Stimulated activated effector memory CD8-positive, alpha-beta T cell treated with anti-CD3 and anti-CD28 coated beads, Interleukin-12 subunit alpha, Interleukin-12 subunit beta, amount 100 ng/mL, for 72 hours (primary cell): Measurements from ENCODE around the gene SNAPC3.
"Not testable (repeated sequence)": the region's sequence is repeated elsewhere in the genome, so short reads cannot be mapped to it uniquely, and the experiment has no call there.

ENCODE experiments used
- ATAC-seq: fragments of 150-1000 bp; cut with Tn5 transposase; 2 replicates; pipeline ENCODE4 v1.10.0; 2021
- DNase-seq, 2 donors: peaks; one replicate each; pipeline ENCODE4 v3.0.0; 2021 to 2022; ENCODE audit warnings: low spot score in 2 of 2
- H3K27ac Mint-ChIP-seq: one replicate; pipeline ENCODE4 v1.8.0; 2022; ENCODE audit warnings: mild to moderate bottlenecking, mixed read lengths
- H3K36me3 Mint-ChIP-seq: one replicate; pipeline ENCODE4 v1.8.0; 2022; ENCODE audit warnings: mild to moderate bottlenecking, mixed read lengths
- H3K4me1 Mint-ChIP-seq: one replicate; pipeline ENCODE4 v1.8.0; 2022; ENCODE audit warnings: mixed read lengths
- H3K4me3 Mint-ChIP-seq: one replicate; pipeline ENCODE4 v1.8.0; 2022; ENCODE audit warnings: mild to moderate bottlenecking, mixed read lengths
- H3K9me3 Mint-ChIP-seq: one replicate; pipeline ENCODE4 v1.8.0; 2022; ENCODE audit warnings: mixed read lengths

Gene SNAPC3

DNA sequence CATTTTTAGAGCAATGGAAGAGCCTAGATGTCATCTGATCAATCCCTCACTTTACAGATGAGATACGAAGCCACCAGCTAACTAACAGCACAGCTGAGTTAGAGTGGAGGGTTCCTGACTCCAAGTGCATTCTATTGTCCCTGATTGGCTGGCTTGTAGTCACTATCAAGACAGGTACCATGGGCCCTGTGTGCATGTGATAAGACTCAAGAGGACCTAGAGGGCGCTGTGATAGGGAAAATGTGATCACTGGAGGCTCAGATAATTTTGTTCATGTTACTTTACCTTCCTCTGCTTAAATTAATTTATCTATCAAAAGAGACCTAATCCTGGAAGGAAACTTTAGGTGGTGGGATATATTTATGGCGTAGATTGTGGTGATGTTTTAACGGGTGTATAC lies 19.5 kb upstream of the SNAPC3 start:
- H3K36me3 Mint-ChIP-seq, result no peaks in the 10 kb centered on the region
- H3K27ac Mint-ChIP-seq, result no peak overlapping the region
- peaks cover 6% of the 10 kb centered on the region for H3K9me3 Mint-ChIP-seq
- peak; percentile 66 for ATAC-seq
- no peak for DNase-seq
- no peak overlapping the region for H3K4me3 Mint-ChIP-seq
- H3K4me1 Mint-ChIP-seq, result no peaks in the 10 kb centered on the region

DNA sequence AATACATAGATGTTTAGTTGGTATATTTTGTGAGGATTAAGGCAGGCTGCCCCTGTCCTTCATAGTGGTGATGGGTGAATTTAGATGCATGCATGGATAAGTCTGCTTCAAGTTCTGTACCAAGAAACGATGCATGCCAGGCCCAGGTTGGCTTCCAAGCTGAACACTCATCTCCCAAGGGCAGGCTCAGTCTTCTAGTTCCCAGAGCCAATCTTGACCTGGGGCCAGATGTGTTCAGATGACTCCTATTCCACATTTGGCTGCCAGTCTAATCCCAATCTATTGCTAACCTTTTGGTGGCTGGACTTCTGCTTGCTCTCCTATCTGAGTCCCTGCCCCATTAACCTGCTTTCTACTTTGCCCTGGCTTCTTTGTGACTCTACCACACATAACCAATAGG lies 18.5 kb upstream of the SNAPC3 start:
- no peaks in the 10 kb centered on the region for H3K36me3 Mint-ChIP-seq
- ATAC-seq, result no peak
- H3K4me3 Mint-ChIP-seq, result no peak overlapping the region
- H3K27ac Mint-ChIP-seq, result peak overlapping the region; percentile 30
- DNase-seq, result no peak
- H3K9me3 Mint-ChIP-seq, result peaks cover 6% of the 10 kb centered on the region
- no peaks in the 10 kb centered on the region for H3K4me1 Mint-ChIP-seq

DNA sequence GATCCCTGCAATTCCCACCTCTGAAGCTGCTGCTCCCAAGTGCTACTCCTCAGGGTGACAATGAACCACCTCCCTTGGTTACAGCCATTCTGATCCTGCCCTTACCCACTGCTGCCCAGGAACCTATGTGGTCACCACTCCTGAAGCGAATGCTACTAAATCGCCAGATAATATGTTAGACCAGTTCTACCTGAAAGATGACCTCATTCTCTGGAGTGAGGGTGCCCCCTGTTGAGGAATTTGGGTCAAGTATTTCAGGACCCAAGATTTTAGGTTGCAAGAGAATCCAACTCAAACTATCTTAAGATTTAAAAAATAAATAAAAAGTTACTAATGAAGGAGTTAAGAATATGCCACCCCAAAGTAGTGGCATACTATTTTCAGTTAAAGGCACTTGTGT lies 5.8 kb upstream of the SNAPC3 start:
- peak; percentile 47 for ATAC-seq
- Mint-ChIP-seq H3K36me3 (no peaks in the 10 kb centered on the region), H3K4me1 (no peaks in the 10 kb centered on the region), H3K4me3 (no peak overlapping the region), H3K9me3 (no peaks in the 10 kb centered on the region), H3K27ac (no peak overlapping the region)
- DNase-seq, result no peak

DNA sequence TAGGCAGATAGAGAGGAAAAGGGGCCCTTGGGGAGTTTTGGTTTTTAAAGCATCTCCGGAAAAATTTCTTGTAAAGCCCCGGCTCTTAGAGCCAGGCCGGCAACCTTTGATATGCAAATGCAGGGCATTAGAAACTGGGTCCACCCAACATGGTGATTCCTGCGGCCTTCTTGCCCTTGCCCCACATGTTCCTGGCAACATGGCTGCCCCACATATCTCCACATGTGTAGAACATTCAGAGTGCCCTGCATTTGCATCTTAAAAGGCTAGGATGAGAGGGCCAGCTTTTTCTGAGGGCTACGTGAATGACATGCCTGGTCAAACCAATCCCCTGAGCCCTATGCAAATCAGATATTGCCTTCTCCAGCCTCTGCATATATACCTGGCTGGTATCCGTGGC lies 5.0 kb upstream of the SNAPC3 start:
- Mint-ChIP-seq H3K36me3 (peaks cover 7% of the 10 kb centered on the region), H3K27ac (no peak overlapping the region)
- no peak for ATAC-seq

DNA sequence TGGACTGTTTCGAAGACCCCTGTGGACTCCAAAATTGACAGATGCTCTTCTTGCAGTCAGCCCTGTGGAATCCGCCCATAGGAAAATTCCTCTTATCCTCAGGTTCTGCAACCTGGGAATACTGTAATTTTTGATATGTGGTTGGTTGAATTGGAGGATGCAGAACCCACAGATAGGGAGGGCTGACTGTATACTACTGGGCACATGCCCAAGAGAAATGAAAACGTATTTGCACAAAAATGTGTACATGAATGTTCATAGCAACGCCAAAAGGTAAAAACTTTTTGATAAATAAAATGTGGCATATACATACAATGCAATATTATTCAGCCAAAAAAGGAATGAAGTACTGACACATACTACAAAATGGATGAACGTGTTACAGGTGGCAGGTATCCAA lies 1.9 kb upstream of the SNAPC3 start:
- no peak for DNase-seq
- peaks cover 29% of the 10 kb centered on the region for H3K36me3 Mint-ChIP-seq
- H3K27ac Mint-ChIP-seq, result no peak overlapping the region
- no peak for ATAC-seq
- no peaks in the 10 kb centered on the region for H3K9me3 Mint-ChIP-seq
- H3K4me1 Mint-ChIP-seq, result peaks cover 19% of the 10 kb centered on the region
- H3K4me3 Mint-ChIP-seq, result no peak overlapping the region

More for the DNA sequence above, 5.0 kb upstream of the SNAPC3 start:
- H3K9me3 Mint-ChIP-seq, result no peaks in the 10 kb centered on the region
- no peak for DNase-seq
- H3K4me1 Mint-ChIP-seq, result peaks cover 6% of the 10 kb centered on the region
- H3K4me3 Mint-ChIP-seq, result no peak overlapping the region

DNA sequence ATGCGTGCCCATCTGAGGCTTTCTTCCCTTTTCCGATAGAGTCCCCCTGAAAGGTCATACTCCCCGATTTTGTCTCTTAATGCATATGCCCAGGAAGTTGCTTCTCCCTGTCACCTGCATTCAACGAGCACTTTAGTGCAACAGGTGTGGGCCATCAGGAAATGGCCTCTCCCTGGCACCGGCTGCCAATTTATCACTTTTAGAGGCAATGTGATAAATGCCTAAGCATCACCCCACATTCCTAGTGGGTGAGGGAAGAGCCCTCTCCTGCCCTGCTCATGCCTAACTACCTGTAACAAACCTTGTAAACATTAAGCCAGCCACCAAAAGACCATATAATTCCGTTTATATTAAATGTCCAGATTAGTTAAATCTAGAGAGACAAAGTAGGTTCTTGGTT lies 1.1 kb upstream of the SNAPC3 start:
- H3K27ac Mint-ChIP-seq, result no peak overlapping the region
- peaks cover 37% of the 10 kb centered on the region for H3K36me3 Mint-ChIP-seq
- no peak for ATAC-seq
- H3K4me1 Mint-ChIP-seq, result peaks cover 27% of the 10 kb centered on the region
- peak overlapping the region; percentile 85 for H3K4me3 Mint-ChIP-seq
- no peaks in the 10 kb centered on the region for H3K9me3 Mint-ChIP-seq
- DNase-seq, result no peak

DNA sequence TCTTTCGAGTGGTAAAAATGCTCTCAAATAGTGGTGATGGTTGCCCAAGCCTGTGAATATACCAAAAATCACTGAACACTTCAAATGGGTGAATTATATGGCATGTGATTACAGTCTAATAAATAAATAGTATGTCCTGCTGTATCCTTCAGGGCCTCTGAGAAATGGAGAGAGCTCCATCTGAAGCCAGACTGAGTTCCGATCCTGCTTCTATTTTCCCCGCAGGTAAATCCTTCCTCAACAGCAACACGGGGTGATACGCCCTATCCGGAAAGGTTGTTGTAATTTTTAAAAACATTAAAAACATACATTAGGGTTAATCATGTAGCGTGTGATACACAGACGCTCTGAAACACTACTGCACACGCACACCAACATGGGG lies 695 bp upstream of the SNAPC3 start:
- no peak for DNase-seq
- peak overlapping the region; percentile 85 for H3K4me3 Mint-ChIP-seq
- H3K36me3 Mint-ChIP-seq, result peaks cover 40% of the 10 kb centered on the region
- H3K27ac Mint-ChIP-seq, result peak overlapping the region; percentile 97
- H3K4me1 Mint-ChIP-seq, result peaks cover 27% of the 10 kb centered on the region
- no peaks in the 10 kb centered on the region for H3K9me3 Mint-ChIP-seq
- ATAC-seq, result no peak

DNA sequence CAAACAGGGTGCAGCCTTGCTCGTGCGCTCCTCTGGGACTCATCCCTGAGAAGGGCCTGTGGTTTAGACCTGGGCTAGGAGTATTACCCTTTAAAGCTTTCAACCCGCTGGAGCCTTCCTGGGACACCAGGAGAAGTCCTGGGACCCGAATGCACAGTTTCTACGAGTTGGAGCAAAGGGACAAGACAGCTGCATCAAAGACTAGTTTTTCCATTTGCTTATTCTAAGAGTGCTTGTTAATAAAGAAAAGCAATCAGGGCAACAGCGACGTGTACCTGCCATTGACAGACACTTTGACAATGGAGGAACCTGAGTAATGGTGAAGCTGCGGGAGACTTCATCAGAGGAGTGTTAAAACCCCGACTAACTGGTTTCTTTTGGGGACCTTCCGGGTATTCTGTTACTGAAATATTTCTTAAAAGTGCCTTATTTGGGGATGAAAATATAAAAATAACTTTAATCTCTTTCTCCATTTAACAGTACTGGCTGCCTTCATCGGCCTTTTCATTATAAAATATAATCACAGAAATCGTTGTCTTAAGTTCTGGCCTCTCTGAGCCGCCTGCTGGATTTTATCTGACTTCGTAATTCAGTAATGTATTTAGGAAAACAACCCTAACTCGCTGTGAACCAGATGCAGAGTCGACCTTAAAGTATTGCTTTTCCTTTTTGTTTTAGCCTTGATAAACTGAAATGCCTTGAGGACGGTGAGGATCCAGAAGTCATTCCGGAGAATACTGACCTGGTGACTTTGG lies 732 bp downstream of the SNAPC3 start:
- peak overlapping the region; percentile 97 for H3K27ac Mint-ChIP-seq
- H3K9me3 Mint-ChIP-seq, result no peaks in the 10 kb centered on the region
- peaks cover 54% of the 10 kb centered on the region for H3K36me3 Mint-ChIP-seq
- DNase-seq (no peak), ATAC-seq (no peak)
- peaks cover 28% of the 10 kb centered on the region for H3K4me1 Mint-ChIP-seq
- peak overlapping the region; percentile 85 for H3K4me3 Mint-ChIP-seq

DNA sequence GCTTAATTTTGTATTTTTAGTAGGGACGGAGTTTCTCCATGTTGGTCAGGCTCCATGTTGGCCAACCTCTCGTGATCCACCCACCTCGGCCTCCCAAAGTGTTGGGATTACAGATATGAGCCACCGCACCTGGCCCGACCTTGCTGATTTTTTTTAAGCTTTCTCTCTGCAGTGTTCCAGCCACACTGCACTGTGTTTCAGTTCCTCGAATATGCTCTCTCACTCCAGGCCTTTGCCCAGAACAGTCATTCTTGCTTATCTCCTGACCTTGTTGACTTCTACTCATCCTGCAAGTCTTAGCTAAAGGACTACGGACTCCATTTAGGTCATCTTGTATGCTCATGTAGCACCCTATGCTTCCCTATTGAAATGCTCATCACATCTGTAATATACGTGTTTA lies 3.3 kb downstream of the SNAPC3 start:
- Mint-ChIP-seq H3K4me3 (no peak overlapping the region), H3K36me3 (peaks cover 77% of the 10 kb centered on the region), H3K27ac (no peak overlapping the region), H3K9me3 (no peaks in the 10 kb centered on the region), H3K4me1 (peaks cover 50% of the 10 kb centered on the region)
- ATAC-seq (no peak), DNase-seq (no peak)

DNA sequence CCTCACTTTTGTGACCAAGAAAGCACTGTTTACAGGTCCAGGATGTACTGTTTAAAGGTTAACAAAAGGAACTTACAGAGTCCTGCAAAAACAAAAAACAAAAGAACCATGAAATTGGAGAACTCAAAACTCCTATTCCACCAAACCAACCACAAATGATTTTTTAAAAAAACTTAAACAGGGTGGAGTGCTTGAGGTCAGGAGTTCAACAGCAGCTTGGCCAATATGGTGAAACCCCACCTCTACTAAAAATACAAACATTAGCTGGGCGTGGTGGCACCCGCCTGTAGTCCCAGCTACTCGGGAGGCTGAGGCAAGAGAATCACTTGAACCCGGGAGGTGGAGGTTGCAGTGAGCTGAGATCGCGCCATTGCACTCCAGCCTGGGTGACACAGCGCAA lies 5.0 kb downstream of the SNAPC3 start:
- not testable (repeated sequence) for ATAC-seq, DNase-seq, H3K9me3 Mint-ChIP-seq, H3K27ac Mint-ChIP-seq, H3K4me3 Mint-ChIP-seq
- Mint-ChIP-seq H3K36me3 (peaks cover 79% of the 10 kb centered on the region), H3K4me1 (peaks cover 49% of the 10 kb centered on the region)

DNA sequence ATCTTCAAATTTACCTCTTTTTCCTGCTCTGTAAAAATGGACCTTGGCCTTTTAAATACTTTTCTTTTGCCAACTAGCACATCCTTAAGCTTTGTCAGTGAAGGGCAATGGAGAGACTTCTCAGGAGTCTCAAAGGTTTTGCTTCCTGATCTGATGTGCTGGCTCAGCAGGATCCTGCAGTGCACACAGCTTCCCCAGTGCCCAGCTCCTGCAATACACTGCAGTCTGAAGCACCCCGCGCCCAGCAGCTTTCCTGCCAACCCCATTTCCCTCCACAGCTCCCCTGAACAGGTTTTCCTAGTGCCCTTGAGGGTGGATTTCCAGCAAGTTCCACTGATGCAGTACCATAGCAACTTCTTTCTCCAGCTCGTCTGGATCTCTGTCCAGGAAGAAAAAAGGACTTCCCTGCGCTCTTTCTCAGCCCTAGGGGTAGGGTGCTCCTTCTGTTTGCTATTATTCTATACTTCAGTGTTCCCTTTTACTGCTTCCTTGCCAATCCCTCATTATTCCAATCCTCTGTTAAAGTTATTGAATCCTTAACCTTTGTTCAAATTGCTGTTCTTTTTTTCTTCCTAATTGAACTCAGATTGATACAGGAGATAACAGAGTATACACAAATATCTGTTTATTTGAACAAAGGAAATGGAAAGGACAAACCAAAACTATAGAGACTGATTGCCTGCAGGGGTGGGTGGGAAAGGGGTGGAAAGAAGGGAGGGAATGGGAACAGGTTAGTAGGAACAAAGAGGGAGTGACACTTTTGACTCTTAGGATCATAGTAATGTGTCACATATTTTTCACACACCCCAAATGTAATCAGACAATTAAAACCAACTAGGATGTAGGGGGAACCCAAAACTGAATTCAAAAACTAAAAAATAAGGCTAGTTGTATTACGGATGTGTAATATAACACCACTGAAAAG lies 8.5 kb downstream of the SNAPC3 start:
- DNase-seq, result no peak
- ATAC-seq, result no peak
- Mint-ChIP-seq H3K4me3 (no peak overlapping the region), H3K4me1 (peaks cover 37% of the 10 kb centered on the region), H3K9me3 (no peaks in the 10 kb centered on the region), H3K27ac (peak overlapping the region; percentile 44), H3K36me3 (peaks cover 88% of the 10 kb centered on the region)

DNA sequence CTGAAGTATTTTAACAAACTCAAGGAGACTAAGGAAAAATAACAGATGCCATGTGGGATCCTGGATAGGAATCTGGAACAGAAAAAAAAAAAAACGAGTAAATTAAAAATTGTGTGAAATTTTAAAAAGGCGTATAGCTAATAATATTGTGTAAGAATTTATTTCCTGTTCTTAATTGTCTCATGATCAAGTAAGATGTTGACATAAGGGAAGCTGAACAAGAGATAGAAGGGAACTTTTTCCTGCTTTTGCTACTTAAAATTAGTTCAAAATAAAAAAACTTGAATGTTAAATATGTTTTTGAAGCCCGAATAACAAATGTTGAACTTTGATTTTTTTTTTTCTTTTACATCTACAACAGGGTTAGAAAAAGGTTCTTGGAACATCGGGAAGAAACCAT lies 10.5 kb downstream of the SNAPC3 start:
- Mint-ChIP-seq H3K36me3 (peaks cover 89% of the 10 kb centered on the region), H3K4me3 (no peak overlapping the region), H3K9me3 (no peaks in the 10 kb centered on the region), H3K4me1 (peaks cover 48% of the 10 kb centered on the region), H3K27ac (no peak overlapping the region)
- ATAC-seq, result no peak
- no peak for DNase-seq

DNA sequence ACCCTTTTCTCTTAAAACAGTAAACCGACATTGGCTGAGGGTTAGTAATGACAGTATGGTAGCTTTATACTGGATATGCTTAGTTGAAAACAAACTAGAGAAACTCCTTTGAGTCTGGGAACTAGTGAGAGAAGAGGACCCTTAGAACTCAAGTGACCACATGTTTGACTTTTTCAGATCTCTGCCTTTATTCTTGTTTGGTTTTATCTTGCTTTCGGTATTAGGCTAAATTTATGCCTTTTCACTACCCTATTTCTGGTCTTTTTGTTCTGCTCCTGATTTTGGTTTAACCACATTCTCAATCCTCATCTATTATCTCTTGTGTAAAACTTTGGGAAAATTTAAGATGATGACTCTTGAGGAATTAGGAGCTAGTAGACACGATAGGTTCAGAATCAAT lies 11.0 kb downstream of the SNAPC3 start:
- no peak overlapping the region for H3K27ac Mint-ChIP-seq
- no peak overlapping the region for H3K4me3 Mint-ChIP-seq
- DNase-seq (no peak), ATAC-seq (no peak)
- H3K9me3 Mint-ChIP-seq, result no peaks in the 10 kb centered on the region
- peaks cover 45% of the 10 kb centered on the region for H3K4me1 Mint-ChIP-seq
- H3K36me3 Mint-ChIP-seq, result peaks cover 89% of the 10 kb centered on the region

DNA sequence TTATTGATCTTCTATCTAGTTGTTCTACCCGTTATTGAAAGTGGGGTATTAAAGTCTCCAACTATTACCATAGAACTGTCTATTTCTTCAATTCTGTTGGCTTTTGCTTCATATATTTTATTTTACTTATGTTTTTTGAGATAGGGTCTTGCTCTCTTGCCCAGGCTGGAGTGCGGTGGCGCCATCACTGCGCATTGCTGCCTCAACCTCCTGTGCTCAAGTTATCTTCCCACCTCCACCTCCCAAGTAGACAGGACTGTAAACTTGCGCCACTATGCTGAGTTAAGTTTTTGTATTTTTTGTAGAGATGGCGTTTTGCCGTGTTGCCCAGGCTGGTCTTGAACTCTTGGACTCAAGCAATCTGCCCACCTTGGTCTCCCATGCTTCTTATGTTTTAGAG lies 16.2 kb downstream of the SNAPC3 start:
- ATAC-seq (no peak), DNase-seq (no peak)
- Mint-ChIP-seq H3K27ac (no peak overlapping the region), H3K4me3 (no peak overlapping the region), H3K36me3 (peaks cover 92% of the 10 kb centered on the region), H3K4me1 (peaks cover 17% of the 10 kb centered on the region), H3K9me3 (no peaks in the 10 kb centered on the region)

DNA sequence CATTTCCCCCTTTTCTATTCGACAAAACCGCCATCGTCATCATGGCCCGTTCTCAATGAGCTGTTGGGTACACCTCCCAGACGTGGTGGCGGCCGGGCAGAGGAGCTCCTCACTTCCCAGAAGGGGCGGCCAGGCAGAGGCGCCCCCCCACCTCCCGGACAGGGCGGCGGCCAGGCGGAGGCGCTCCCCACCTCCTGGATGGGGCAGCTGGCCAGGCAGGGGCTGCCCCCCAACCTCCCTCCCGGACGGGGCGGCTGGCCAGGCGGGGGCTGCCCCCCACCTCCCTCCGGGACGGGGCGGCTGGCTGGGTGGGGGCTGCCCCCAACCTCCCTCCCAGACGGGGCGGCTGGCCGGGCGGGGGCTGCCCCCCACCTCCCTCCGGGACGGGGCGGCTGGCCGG lies 19.2 kb downstream of the SNAPC3 start:
- not testable (repeated sequence) for H3K4me3 Mint-ChIP-seq, H3K27ac Mint-ChIP-seq, H3K9me3 Mint-ChIP-seq, ATAC-seq, DNase-seq
- peaks cover 93% of the 10 kb centered on the region for H3K36me3 Mint-ChIP-seq
- peaks cover 18% of the 10 kb centered on the region for H3K4me1 Mint-ChIP-seq

DNA sequence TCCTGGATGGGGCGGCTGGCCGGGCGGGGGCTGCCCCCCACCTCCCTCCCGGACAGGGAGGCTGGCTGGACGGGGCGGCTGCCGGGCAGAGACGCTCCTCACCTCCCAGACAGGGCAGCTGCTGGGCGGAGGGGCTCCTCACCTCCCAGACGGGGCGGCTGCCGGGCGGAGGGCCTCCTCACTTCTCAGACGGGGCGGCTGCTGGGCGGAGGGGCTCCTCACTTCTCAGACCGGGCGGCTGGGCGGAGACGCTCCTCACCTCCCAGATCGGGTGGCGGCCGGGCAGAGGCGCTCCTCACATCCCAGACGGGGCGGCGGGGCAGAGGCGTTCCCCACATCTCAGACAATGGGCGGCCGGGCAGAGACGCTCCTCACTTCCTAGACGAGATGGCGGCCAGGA lies 19.6 kb downstream of the SNAPC3 start:
- DNase-seq, H3K27ac Mint-ChIP-seq, ATAC-seq, H3K9me3 Mint-ChIP-seq, H3K4me3 Mint-ChIP-seq: not testable (repeated sequence)
- H3K36me3 Mint-ChIP-seq, result peaks cover 93% of the 10 kb centered on the region
- H3K4me1 Mint-ChIP-seq, result peaks cover 18% of the 10 kb centered on the region
